Fibroblast of pulmonary artery (primary cell): ENCODE measurements around the gene MFSD12.
"Not testable (repeated sequence)": the region's sequence is repeated elsewhere in the genome, so short reads cannot be mapped to it uniquely, and the experiment has no call there.

Experiments used
- DNase-seq: peaks from one replicate; pipeline ENCODE4 v3.0.0-alpha.2; 2010; ENCODE audit warnings: low read depth
- H3K4me3 ChIP-seq: replicated peaks from 2 replicates; pipeline ENCODE4 v1.5.1; 2011; ENCODE audit warnings: low read depth, mild to moderate bottlenecking, control low read depth, low read length, moderate library complexity
- CTCF ChIP-seq: IDR thresholded peaks from 2 replicates; pipeline ENCODE4 v1.5.1; 2011; ENCODE audit warnings: mild to moderate bottlenecking, control low read depth, low read length, inconsistent platforms; ENCODE audit errors: missing control alignments

The MFSD12 gene

GRCh38 chr19:3509566-3509989 lies 47.8 kb downstream of the MFSD12 start:
- DNase-seq = peak; percentile 45
- no peak for TF ChIP-seq CTCF
- H3K4me3 ChIP-seq = no peak overlapping the region

GRCh38 chr19:3508771-3509535 lies 48.4 kb downstream of the MFSD12 start:
- DNase-seq = no peak
- no peak overlapping the region for H3K4me3 ChIP-seq
- no peak for TF ChIP-seq CTCF

GRCh38 chr19:3508121-3508661 lies 49.2 kb downstream of the MFSD12 start:
- DNase-seq, H3K4me3 ChIP-seq: not testable (repeated sequence)

- no peak for DNase-seq
- peak overlapping the region; percentile 85 for H3K4me3 ChIP-seq
- TF ChIP-seq CTCF = no peak
Measured at GRCh38 chr19:3507371-3508120, 49.8 kb downstream of the MFSD12 start.

- DNase-seq = no peak
- peak overlapping the region; percentile 85 for H3K4me3 ChIP-seq
- no peak for TF ChIP-seq CTCF
Measured at GRCh38 chr19:3506384-3507340, 50.7 kb downstream of the MFSD12 start.

GRCh38 chr19:3505598-3506383 lies 51.6 kb downstream of the MFSD12 start, which contains the start of gene FZR1:
Gene FZR1, plus strand, starts transcription at chr19:3506311. Its CDS starts 16,679 bp downstream, at chr19:3522990.
- H3K4me3 ChIP-seq = peak within 1 kb of the TSS; percentile 85
- peak; percentile 1 for TF ChIP-seq CTCF
- DNase-seq = peak; percentile 99
